Dermis blood vessel endothelial cell (primary cell): Measurements from ENCODE around the gene KCNK7. TPM values are rescaled to one million over a fixed set of nuclear protein-coding genes. Genes with fewer than 3 reads are reported as not detected.

Experiments used
- DNase-seq: peaks from one replicate; pipeline ENCODE4 v3.0.0; 2010
- total RNA-seq: library from RNA; depleted of rRNA; stranded (reverse); fragments of >200 nt; gene quantifications from 2 replicates; pipeline ENCODE4 v1.2.3, GENCODE V29; 2014

KCNK7 gene
- total RNA-seq, 1 donor from 2014 or later: 0.17 TPM

- peak; percentile 86 for DNase-seq
Observed at GRCh38 chr11:65625628-65626342, 30.2 kb upstream of the KCNK7 start.

DNA sequence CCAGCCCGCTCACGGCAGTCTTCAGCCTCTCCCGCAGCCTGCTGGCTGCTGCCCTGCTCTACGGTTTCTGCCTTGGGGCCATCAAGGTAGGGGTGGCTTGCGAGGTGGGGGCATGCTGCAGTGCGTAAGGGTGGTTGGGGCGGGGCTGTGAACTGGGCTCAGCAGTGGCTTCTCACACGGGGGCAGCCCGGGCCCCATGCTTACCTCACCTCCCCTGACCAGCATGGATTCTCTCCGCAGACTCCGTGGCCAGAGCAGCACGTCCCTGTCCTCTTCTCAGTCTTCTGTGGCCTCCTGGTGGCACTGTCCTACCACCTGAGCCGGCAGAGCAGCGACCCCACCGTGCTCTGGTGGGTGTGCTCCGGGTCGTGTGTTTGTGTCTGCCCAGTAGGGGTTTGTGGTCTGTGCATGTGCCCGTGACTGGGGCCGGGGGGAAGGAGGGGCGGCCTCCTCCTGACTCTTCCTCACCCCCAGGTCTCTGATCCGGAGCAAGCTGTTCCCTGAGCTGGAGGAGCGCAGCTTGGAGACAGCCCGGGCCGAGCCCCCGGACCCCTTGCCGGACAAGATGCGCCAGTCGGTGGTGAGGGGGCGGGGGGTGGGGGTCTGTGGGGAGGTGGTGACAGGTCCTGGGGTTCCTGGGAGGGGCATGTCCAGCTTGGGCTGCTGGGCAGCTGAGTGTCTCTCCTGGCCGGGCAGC, 29.5 kb upstream of the KCNK7 start:
- DNase-seq: no peak

GRCh38 chr11:65623852-65624616, 28.4 kb upstream of the KCNK7 start:
- DNase-seq: no peak

- DNase-seq: no peak
Observed at GRCh38 chr11:65623177-65623576, 27.6 kb upstream of the KCNK7 start.

DNA sequence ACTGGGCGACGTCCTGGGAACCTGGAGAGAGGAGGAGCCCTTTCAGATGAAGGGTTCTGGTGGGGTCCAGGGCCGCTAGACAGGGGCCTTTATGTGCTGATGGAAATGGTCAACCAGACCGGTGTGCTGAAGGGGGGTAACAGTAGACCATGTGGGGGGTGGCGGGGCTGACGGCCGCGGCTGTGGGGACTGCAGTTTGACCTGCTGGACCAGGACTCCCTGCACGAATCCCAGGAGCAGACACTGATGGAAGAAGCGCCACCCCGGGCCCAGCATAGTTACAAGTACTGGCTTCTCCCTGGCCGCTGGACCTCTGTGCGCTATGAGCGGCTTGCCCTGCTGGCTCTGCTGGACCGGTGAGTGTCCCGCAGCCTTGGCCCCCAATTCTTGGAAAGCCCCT, 26.4 kb upstream of the KCNK7 start:
- DNase-seq: no peak

DNA sequence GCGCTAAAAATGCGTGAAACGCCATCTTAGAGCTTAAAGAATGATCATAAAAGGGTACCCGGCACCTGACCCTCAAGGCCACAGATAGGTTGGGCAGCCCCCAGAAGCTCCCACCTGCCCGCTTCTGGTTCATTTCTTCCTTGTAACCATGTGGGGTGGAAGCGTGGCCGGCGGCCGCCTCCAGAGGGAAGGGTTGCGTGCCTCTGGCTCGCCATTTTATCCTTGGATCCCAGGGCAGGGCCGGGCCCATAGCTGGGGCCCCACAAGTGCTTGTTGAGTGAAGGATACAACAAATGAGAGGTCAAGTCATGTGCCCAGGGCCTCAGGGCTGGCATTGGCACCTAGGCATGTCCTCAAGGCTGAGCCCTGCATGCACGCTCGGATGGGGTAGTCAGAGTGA, 25.9 kb upstream of the KCNK7 start:
- no peak for DNase-seq

DNA sequence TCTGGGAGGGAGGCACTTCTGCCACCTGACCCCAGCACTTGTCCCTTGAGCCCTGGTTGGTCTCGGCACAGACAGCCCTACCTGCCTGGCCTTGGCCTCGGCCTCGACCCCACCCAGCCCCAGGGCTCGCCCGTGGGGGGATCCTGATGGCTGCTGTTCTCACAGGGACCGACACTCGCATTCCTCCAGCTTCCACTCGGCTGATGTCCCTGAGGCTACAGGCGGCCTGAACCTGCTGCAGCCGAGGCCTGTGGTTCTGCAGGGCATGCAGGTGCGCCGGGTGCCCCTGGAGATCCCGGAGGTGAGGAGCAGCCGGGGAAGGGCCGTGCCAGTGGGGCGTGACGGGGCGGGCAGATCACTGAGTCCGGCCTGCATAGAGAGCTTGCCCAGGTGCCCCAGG, 25.1 kb upstream of the KCNK7 start:
- no peak for DNase-seq

GRCh38 chr11:65619281-65619928, 23.8 kb upstream of the KCNK7 start:
- no peak for DNase-seq

- no peak for DNase-seq
Observed at GRCh38 chr11:65618763-65619162, 23.2 kb upstream of the KCNK7 start.

- DNase-seq: no peak
Observed at GRCh38 chr11:65617990-65618751, 22.6 kb upstream of the KCNK7 start.

DNA sequence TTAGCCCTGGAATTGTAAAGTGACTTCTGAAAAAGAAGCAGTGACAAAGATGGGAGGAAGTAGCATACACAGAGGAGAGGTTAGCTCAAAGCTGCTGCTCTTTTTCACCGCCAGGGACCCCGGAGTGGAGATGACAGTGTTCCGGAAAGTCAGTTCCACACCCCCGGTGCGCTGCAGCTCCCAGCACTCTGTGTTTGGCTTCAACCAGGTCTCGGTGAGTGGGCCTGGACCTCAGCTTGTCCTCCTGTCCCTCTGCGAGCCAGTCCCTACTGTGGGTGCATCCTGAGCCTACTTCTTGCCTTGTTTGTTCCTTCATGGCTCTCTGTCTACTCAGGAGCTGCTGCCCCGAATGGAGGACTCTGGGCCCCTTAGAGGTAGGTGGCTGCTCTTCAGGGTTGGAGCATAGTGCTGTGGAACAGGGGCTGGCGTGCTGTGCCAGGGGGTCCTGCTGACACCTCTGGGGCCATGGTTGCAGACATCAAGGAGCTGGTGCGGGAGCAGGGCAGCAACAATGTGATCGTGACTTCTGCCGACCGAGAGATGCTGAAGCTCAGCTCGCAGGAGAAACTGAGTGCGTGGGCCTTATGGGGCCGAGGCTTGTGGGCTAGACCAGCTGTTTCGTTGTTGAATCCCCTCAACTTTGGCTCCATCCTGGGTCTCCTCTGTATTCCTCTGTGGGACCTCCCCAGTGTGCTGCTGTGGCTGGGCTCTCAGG, 21.7 kb upstream of the KCNK7 start:
- DNase-seq: no peak

DNA sequence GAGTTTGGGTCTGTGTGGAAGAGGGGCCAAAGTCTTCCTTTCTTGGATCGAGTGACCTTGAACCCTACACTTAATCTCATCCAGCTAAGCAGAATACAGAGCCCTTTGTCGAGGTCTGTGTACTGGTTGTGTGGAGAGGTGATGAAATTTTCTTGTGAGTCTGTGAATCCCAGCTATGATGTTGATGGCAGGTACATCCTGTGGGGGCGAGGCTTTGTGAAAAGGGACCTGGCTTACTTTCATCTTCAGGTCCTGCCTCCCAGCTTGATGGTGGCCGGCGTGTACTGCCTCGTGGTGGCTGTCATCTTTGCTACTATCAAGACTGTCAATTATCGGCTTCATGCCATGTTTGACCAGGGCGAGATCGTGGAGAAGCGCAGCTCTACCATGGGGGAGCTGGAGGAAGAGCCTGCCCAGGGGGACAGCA, 21.0 kb upstream of the KCNK7 start:
- DNase-seq: no peak

DNA sequence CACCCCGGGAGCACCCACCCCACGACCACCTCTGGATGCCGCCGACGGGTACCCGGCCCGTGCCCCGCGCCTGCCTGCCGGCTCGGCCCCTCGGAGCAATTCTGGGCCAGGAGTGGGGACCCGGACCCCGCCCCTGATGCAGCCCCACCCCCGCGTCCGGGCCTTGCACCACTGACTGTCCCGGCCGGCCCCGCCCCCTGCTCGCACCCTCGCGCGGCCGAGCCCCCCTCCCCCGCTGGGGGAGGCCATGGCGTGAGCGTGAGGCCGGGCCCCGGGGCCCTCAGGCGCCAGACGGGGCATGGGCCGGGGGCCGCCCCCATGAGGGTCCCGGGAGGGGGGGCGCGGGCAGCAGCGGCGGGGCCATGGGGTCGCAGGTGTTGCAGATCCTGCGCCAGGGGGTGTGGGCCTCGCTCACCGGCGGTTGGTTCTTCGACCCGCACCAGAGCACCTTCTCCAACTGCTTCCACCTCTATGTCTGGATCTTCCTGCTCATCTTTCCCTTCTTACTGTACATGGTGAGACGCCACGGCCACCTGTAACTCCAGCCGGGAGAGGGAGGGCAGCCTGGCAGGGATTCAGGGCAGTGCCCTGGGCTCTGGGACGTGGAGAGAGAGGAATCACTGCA, 20.5 kb upstream of the KCNK7 start:
- DNase-seq: peak; percentile 39

DNA sequence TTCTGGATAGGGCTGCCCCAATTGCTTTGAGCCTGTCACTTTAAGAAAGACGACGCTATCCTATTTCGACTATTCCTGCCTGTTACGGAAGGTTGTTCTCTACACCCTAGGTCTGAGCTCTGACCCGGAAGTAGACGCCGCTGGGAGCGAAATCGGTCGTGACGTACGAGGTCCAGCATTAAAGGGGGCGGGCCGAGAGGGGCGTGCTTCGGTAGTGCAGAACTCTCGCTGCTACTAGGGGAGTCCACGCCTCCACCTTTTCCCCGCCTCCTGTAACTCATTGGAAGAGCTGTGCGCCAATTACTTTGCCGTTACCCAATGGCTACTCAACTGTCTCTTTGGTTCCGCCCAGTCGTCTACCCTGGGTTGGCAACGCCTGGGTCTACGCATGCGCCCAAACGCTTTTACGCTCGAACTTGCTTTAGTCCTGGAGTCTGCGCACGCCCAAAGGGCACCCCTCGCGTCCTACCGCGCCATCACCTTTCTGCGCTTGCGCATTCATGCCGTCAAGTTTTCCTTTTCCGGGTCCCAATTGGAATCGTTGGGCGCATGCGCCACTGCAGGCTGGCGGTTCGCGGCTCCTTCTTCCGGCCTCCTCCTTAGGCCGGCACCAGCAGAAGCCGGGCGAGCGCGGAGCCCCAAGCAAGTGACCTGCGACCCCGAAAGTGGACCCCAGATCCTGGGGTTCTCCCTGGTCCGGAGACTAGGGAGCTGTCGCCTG, 19.8 kb upstream of the KCNK7 start, which contains the start of gene PCNX3:
Gene PCNX3 (plus strand): TSS at position 548 of the 721 bp plus-strand sequence. CDS start 536 bp downstream, outside the sequence.
- DNase-seq: peak; percentile 100

DNA sequence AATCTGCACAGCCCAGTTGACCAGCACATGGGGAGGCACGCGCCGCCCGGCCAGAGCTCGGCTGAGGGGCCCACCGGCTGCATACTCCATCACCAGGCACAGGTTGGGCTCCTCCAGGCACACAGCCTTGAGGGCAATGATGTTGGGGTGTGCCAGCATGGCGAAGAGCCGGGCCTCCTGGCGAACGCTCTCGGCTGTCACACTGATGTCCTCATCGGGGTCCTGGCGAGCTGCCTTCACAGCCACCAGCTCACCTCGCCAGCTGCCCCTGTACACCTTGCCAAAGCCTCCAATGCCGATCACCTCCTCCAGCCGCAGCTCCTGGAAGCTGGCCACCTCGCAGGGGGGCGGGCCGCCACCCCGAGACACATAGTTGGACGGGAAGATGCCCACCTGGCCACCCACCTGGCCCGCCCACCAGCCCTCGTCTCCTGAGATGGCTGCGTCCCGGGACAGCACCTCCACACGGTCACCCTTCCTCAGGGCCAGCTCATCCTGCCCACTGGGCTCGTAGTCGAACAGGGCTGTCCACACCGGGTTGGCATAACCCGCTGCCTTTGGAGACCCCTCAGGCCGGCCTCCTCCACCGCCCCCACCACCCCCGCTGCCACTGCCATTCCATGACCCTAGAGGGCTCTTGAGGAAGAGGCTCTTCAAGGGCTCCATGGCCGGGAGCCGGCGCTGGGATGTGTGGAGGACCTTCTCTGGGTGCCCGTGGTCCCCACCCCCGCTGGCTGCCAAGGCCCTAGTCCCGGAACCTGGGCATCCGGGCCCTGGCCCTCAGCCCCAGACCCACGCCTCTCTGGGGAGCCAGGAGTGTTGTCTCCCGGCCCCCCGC, 17.7 kb upstream of the KCNK7 start:
- DNase-seq: peak; percentile 36

DNA sequence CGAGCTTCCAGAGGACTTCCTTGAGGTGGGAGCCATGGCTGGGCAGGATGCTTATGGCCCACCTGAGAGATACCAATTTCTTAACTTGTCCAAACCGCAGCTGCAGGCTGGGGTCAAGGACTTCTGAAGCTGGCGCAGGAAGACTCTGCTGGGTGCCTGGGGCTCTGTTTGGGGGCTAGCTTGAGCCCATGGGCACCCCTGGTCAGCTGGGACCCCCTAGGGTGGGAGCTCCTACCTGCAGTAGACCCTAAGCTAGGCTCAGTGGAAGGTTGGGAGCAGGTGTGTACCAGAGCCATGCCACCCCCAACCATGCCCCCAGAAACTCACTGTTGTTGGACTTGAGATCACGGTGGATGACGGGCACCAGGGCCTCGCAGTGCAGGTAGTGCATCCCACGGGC, 17.1 kb upstream of the KCNK7 start:
- DNase-seq: no peak

- peak; percentile 85 for DNase-seq
Observed at GRCh38 chr11:65611758-65612603, 16.4 kb upstream of the KCNK7 start.

DNA sequence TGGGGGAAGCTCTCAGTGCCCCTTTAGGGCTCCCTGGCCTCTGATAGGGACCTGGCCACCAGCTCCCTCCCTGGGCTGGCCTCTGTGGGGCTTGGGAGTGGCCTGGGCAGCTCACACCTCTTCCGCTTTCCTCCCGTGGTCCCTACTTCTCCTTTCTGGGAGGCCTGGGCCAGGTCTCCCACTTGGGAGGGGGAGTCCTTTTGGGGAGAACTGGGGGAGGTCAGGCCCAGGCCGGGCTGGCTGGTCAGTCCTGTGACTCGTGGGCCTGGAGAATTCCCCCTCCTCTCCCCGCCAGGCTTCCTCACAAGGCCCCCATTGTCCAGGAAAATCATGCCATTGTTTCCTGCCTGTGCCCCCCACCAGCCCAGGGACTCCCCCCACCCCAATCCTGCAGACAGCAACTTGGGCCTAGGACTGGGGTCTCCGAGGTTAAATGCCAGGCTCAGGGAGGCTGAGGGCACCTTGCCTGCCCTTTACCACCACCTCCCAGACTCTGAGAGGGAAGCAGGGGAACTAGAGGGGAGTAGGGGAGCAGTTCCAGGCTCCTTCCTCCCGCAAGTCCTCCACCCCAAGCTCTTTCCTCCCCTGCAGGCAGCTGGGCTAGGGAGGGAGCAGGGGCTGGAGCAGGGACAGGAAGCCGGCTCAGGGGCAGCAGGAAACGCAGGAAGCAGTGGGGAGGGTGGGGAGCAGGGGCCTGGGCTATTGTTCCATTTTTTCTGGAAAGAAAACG, 15.6 kb upstream of the KCNK7 start:
- peak; percentile 93 for DNase-seq
